Endodermal cell (in vitro differentiated cells): ENCODE measurements around the gene GPR137B. TPM values are rescaled to one million over a fixed set of nuclear protein-coding genes. Genes with fewer than 3 reads are reported as not detected.

Experiments used
- DNase-seq: peaks from one replicate; pipeline ENCODE4 v3.0.0-alpha.2; 2017
- H3K27ac ChIP-seq: 2 replicates; pipeline ENCODE4 v1.5.1; 2013; ENCODE audit warnings: mild to moderate bottlenecking, low read depth, low read length, moderate library complexity
- H3K27me3 ChIP-seq: 2 replicates; pipeline ENCODE4 v1.6.1; 2013; ENCODE audit warnings: mild to moderate bottlenecking, low read length, moderate library complexity; ENCODE audit not compliant: insufficient read depth, control insufficient read depth, poor library complexity, severe bottlenecking
- H3K36me3 ChIP-seq: 2 replicates; pipeline ENCODE4 v1.7.0; 2013; ENCODE audit warnings: mild to moderate bottlenecking, low read length, moderate library complexity; ENCODE audit not compliant: control insufficient read depth, insufficient read depth
- H3K4me1 ChIP-seq: one replicate; pipeline ENCODE4 v1.7.0; 2013; ENCODE audit warnings: low read length; ENCODE audit not compliant: control insufficient read depth, insufficient read depth
- H3K4me3 ChIP-seq: 2 replicates; pipeline ENCODE4 v1.5.1; 2013; ENCODE audit warnings: mild to moderate bottlenecking, low read length, moderate library complexity
- H3K9ac ChIP-seq: 2 replicates; pipeline ENCODE4 v1.6.1; 2013; ENCODE audit warnings: mild to moderate bottlenecking, low read length, moderate library complexity; ENCODE audit not compliant: poor library complexity, severe bottlenecking; ENCODE audit errors: extremely low read depth
- H3K9me3 ChIP-seq: 2 replicates; pipeline ENCODE4 v1.6.1; 2013; ENCODE audit warnings: mild to moderate bottlenecking, low read length, moderate library complexity; ENCODE audit not compliant: control insufficient read depth
- H3K27ac Mint-ChIP-seq: 2 replicates; pipeline ENCODE4 v1.8.0; 2020; ENCODE audit warnings: mixed read lengths
- H3K27me3 Mint-ChIP-seq: 2 replicates; pipeline ENCODE4 v1.8.0; 2021; ENCODE audit warnings: mild to moderate bottlenecking, mixed read lengths; ENCODE audit not compliant: insufficient read depth
- H3K36me3 Mint-ChIP-seq: 2 replicates; pipeline ENCODE4 v1.8.0; 2020; ENCODE audit warnings: low read depth, mixed read lengths
- H3K4me1 Mint-ChIP-seq: 2 replicates; pipeline ENCODE4 v1.8.0; 2020; ENCODE audit warnings: mixed read lengths
- H3K4me3 Mint-ChIP-seq: 2 replicates; pipeline ENCODE4 v1.8.0; 2020; ENCODE audit warnings: mild to moderate bottlenecking, moderate library complexity, mixed read lengths
- H3K9me3 Mint-ChIP-seq: 2 replicates; pipeline ENCODE4 v1.8.0; 2020; ENCODE audit warnings: mild to moderate bottlenecking, mixed read lengths
- WGBS, 2 experiments: methylation state at CpG; one replicate each; pipeline versions ENCODE4 v1.1.5 to v1.1.7; 2013; ENCODE audit warnings: missing lambda C conversion rate in 2 of 2, mixed read lengths in 1 of 2; ENCODE audit not compliant: insufficient coverage in 1 of 2, insufficient read length in 1 of 2; 5-methylcytosine and 5-hydroxymethylcytosine counted together
- total RNA-seq, 2 donors: library from RNA; stranded (reverse); fragmentation: NEBNext Ultra II Directional in 1 of 2; extraction: Animal tissue kit (Norgen Biotek cat#: 25700) in 1 of 2; gene quantifications; 2 replicates in 1 of 2; 3 replicates in 1 of 2; pipeline ENCODE4 v1.2.1, GENCODE V29; 2021
- TF ChIP-seq, protein P1 (sequence below): fragments of 200-600 bp; sonication (generic); conservative IDR thresholded peaks from 2 replicates; pipeline ENCODE4 v1.5.0; 2021; ENCODE audit warnings: antibody characterized with exemption, mild to moderate bottlenecking

The GPR137B gene
- total RNA-seq, 2 donors from 2014 or later: 2.8 to 6.7 TPM

DNA sequence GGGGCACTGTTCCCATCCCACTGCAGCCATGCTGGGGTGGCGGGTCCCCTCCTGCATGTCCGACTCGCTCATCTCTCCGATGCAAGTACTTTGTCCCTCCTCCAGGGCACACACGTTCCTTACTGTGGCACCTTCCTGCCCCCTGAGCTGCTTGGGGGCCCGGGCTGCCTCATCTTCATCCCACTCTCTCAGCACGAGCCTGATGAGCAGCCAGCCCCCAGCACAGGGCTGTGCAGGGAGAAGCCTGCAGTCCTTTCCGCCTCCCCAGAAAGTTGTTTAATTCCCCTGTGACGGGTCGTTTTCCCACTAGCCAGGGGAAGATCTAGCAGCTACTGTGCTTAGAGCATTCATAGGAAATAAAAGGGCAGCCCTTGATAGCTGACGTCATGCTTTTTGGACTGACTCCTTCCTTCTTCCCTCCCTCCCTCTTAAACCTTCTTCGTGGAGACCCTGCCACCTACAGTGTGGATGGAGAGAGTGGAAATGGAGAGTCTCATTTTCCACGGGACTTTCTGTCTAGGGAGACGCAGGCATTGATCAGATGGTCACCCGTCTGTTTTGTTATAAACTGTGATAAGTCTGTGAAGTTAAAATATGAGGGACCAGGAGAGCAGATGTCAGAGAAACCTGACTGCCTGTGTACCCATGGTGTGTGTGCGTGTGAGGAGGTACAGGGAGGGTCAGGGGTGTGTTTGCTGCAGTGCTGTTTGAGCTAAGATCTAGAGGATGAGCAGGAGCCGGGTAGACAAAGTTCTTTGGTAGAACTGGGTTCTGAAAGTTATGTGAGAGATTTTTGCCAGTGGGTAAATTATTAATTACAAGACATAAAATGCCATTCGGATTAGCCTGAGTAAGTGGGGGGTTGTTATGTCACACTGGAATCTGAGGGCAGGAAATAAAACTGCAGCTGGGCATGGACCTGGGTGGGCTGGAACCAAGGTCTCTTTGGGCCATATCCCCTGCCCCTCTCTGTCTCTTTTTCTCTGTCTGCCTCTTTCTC, 34.3 kb downstream of the GPR137B start:
- no peak for DNase-seq
- Mint-ChIP-seq H3K4me3 (no peak overlapping the region), H3K36me3 (no peaks in the 10 kb centered on the region), H3K4me1 (peaks cover 28% of the 10 kb centered on the region), H3K27ac (no peak overlapping the region), H3K27me3 (no peaks in the 10 kb centered on the region), H3K9me3 (no peaks in the 10 kb centered on the region)
- TF ChIP-seq, protein P1, sequence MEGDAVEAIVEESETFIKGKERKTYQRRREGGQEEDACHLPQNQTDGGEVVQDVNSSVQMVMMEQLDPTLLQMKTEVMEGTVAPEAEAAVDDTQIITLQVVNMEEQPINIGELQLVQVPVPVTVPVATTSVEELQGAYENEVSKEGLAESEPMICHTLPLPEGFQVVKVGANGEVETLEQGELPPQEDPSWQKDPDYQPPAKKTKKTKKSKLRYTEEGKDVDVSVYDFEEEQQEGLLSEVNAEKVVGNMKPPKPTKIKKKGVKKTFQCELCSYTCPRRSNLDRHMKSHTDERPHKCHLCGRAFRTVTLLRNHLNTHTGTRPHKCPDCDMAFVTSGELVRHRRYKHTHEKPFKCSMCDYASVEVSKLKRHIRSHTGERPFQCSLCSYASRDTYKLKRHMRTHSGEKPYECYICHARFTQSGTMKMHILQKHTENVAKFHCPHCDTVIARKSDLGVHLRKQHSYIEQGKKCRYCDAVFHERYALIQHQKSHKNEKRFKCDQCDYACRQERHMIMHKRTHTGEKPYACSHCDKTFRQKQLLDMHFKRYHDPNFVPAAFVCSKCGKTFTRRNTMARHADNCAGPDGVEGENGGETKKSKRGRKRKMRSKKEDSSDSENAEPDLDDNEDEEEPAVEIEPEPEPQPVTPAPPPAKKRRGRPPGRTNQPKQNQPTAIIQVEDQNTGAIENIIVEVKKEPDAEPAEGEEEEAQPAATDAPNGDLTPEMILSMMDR: no peak
- Histone ChIP-seq H3K9me3 (no peaks in the 10 kb centered on the region), H3K27ac (no peak overlapping the region), H3K4me1 (peaks cover 14% of the 10 kb centered on the region), H3K9ac (no peak overlapping the region), H3K4me3 (no peak overlapping the region), H3K27me3 (no peaks in the 10 kb centered on the region), H3K36me3 (no peaks in the 10 kb centered on the region)
- 90 to 91% methylated on average over 11 to 18 of the region's 18 CpGs for WGBS, 2 experiments

DNA sequence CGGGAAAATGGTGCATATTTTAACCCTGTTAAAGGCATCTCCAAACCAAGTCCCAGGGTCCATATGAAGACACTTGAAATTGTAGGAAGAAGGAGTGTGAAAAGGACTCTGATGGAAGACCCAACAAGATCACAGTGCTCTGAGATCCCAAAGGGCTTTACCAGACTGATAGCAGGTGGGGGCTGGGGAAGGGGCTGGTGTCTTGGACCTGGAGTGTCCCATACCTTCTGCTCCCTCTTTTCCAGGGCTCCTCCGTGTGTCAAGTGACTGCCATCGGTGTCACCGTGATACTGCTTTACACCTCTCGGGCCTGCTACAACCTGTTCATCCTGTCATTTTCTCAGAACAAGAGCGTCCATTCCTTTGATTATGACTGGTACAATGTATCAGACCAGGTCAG, 37.3 kb downstream of the GPR137B start:
- Histone ChIP-seq H3K36me3 (no peaks in the 10 kb centered on the region), H3K9me3 (no peaks in the 10 kb centered on the region), H3K27ac (no peak overlapping the region), H3K9ac (no peak overlapping the region), H3K27me3 (no peaks in the 10 kb centered on the region), H3K4me1 (no peaks in the 10 kb centered on the region), H3K4me3 (no peak overlapping the region)
- Mint-ChIP-seq H3K9me3 (no peaks in the 10 kb centered on the region), H3K36me3 (no peaks in the 10 kb centered on the region), H3K4me3 (no peak overlapping the region), H3K27me3 (no peaks in the 10 kb centered on the region), H3K27ac (no peak overlapping the region), H3K4me1 (peaks cover 12% of the 10 kb centered on the region)
- TF ChIP-seq, protein P1: no peak
- DNase-seq: no peak
- WGBS, 2 experiments: 95% methylated on average over 6 of the region's 6 CpGs

DNA sequence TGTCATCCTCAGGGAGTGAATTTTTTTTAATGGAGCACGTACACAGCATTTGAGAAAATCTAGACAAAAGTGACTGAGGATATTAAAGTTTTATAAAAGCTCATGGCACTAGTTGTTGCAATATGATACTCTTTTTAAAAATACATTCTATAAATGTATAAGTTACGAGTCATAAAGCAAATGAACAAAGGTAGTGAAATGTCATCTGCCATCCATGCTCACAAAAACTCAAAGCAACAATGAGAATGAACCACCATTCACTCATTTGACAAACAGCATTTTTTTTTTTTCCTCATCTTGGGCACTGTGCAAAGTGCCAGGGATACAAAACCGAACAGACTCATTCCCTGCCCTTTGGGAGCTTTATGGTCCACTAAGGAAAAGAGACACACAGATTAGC, 38.7 kb downstream of the GPR137B start:
- no peak overlapping the region for H3K27ac ChIP-seq
- WGBS, 2 experiments: 93 to 100% methylated on average over 1 to 3 of the region's 3 CpGs
- TF ChIP-seq, protein P1: no peak
- Mint-ChIP-seq H3K27me3 (no peaks in the 10 kb centered on the region), H3K4me1 (peaks cover 4% of the 10 kb centered on the region), H3K36me3 (no peaks in the 10 kb centered on the region), H3K9me3 (no peaks in the 10 kb centered on the region), H3K27ac (no peak overlapping the region), H3K4me3 (no peak overlapping the region)
- no peaks in the 10 kb centered on the region for H3K27me3 ChIP-seq
- H3K9ac ChIP-seq: no peak overlapping the region
- H3K9me3 ChIP-seq: no peaks in the 10 kb centered on the region
- DNase-seq: no peak
- no peak overlapping the region for H3K4me3 ChIP-seq
- no peaks in the 10 kb centered on the region for H3K4me1 ChIP-seq
- no peaks in the 10 kb centered on the region for H3K36me3 ChIP-seq
